ENCODE data around the gene DIO1. TPM values are rescaled to one million over a fixed set of nuclear protein-coding genes. Genes with fewer than 3 reads are reported as not detected.
A peak's percentile ranks its signal among the peaks of the same experiment; 100 is the strongest.

The DIO1 gene
- total RNA-seq, 1 experiment from 2014 or later: not detected

- TF ChIP-seq, protein P1, sequence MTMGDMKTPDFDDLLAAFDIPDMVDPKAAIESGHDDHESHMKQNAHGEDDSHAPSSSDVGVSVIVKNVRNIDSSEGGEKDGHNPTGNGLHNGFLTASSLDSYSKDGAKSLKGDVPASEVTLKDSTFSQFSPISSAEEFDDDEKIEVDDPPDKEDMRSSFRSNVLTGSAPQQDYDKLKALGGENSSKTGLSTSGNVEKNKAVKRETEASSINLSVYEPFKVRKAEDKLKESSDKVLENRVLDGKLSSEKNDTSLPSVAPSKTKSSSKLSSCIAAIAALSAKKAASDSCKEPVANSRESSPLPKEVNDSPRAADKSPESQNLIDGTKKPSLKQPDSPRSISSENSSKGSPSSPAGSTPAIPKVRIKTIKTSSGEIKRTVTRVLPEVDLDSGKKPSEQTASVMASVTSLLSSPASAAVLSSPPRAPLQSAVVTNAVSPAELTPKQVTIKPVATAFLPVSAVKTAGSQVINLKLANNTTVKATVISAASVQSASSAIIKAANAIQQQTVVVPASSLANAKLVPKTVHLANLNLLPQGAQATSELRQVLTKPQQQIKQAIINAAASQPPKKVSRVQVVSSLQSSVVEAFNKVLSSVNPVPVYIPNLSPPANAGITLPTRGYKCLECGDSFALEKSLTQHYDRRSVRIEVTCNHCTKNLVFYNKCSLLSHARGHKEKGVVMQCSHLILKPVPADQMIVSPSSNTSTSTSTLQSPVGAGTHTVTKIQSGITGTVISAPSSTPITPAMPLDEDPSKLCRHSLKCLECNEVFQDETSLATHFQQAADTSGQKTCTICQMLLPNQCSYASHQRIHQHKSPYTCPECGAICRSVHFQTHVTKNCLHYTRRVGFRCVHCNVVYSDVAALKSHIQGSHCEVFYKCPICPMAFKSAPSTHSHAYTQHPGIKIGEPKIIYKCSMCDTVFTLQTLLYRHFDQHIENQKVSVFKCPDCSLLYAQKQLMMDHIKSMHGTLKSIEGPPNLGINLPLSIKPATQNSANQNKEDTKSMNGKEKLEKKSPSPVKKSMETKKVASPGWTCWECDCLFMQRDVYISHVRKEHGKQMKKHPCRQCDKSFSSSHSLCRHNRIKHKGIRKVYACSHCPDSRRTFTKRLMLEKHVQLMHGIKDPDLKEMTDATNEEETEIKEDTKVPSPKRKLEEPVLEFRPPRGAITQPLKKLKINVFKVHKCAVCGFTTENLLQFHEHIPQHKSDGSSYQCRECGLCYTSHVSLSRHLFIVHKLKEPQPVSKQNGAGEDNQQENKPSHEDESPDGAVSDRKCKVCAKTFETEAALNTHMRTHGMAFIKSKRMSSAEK (CRISPR knock-in tag; IDR thresholded peaks at IDR 0.05; ENCODE audit: borderline replicate concordance): no peak
- TF ChIP-seq ETV6 (CRISPR knock-in tag; IDR thresholded peaks at IDR 0.05): no peak
- no peak for TF ChIP-seq RORB (CRISPR knock-in tag; IDR thresholded peaks at IDR 0.05)
- TF ChIP-seq GRHL2 (CRISPR knock-in tag; IDR thresholded peaks at IDR 0.05; ENCODE audit: insufficient replicate concordance, severe bottlenecking): no peak
- TF ChIP-seq NR3C1 (CRISPR knock-in tag; conservative IDR thresholded peaks at IDR 0.05; ENCODE audit: low read depth): no peak
- no peak for TF ChIP-seq IRF1 (CRISPR knock-in tag; IDR thresholded peaks at IDR 0.05)
These were observed 49.1 kb downstream of the DIO1 start (continued) for GRCh38 chr1:53943090-53943489.

DNA sequence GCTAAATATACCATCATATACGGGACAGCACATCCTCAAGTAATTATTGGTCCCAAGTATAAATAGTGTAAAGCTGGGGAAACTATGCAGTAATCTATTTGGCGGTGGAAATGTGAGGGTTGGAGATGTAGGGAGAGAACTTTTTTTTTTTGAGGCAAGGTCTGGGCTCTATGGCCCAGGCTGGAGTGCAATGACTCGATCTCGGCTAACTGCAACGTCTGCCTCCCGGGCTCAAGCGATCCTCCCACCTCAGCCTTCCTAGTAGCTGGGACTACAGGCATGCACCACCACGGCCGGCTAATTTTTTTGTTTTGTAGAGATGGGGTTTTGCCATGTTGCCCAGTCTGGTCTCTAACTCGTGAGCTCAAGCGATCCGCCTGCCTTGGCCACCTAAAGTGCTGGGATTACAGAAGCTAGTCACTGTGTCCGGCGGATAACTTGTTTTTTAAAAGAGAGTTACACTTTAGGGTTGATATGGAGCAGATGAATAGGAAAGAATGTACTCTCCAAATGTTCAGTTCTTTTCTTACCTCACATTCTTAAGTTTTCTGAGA, 49.6 kb downstream of the DIO1 start:
- DNase-seq (ENCODE audit: low spot score) (no peak), ATAC-seq (no peak)
- POLR2A ChIA-PET: no interaction called here
- CTCF ChIA-PET: no interaction called here
- Mint-ChIP-seq H3K9me3 (no peaks in the 10 kb centered on the region), H3K36me3 (no peaks in the 10 kb centered on the region), H3K4me1 (peaks cover 35% of the 10 kb centered on the region), H3K27me3 (ENCODE audit: low read depth) (no peaks in the 10 kb centered on the region), H3K4me3 (peak overlapping the region; percentile 41), H3K27ac (no peak overlapping the region; the same call in 1 of the 2 replicates)
- TF ChIP-seq ZBTB43 (CRISPR knock-in tag; IDR thresholded peaks at IDR 0.05): no peak
- no peak for TF ChIP-seq NR3C1 (CRISPR knock-in tag; conservative IDR thresholded peaks at IDR 0.05; ENCODE audit: low read depth)
- TF ChIP-seq, protein P2, sequence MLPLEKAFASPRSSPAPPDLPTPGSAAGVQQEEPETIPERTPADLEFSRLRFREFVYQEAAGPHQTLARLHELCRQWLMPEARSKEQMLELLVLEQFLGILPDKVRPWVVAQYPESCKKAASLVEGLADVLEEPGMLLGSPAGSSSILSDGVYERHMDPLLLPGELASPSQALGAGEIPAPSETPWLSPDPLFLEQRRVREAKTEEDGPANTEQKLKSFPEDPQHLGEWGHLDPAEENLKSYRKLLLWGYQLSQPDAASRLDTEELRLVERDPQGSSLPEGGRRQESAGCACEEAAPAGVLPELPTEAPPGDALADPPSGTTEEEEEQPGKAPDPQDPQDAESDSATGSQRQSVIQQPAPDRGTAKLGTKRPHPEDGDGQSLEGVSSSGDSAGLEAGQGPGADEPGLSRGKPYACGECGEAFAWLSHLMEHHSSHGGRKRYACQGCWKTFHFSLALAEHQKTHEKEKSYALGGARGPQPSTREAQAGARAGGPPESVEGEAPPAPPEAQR (CRISPR knock-in tag; IDR thresholded peaks at IDR 0.05): no peak
- no peak for TF ChIP-seq TP53 (CRISPR knock-in tag; IDR thresholded peaks at IDR 0.05)
- no peak for TF ChIP-seq STAT6 (CRISPR knock-in tag; conservative IDR thresholded peaks at IDR 0.05; ENCODE audit: low read depth)
- no peak for TF ChIP-seq MXD4 (CRISPR knock-in tag; IDR thresholded peaks at IDR 0.05; ENCODE audit: borderline replicate concordance)
- TF ChIP-seq AFF4 (CRISPR knock-in tag; IDR thresholded peaks at IDR 0.05; ENCODE audit: borderline replicate concordance): no peak
- no peak for TF ChIP-seq FOXJ3 (CRISPR knock-in tag; IDR thresholded peaks at IDR 0.05; ENCODE audit: borderline replicate concordance)
- TF ChIP-seq, protein P3, sequence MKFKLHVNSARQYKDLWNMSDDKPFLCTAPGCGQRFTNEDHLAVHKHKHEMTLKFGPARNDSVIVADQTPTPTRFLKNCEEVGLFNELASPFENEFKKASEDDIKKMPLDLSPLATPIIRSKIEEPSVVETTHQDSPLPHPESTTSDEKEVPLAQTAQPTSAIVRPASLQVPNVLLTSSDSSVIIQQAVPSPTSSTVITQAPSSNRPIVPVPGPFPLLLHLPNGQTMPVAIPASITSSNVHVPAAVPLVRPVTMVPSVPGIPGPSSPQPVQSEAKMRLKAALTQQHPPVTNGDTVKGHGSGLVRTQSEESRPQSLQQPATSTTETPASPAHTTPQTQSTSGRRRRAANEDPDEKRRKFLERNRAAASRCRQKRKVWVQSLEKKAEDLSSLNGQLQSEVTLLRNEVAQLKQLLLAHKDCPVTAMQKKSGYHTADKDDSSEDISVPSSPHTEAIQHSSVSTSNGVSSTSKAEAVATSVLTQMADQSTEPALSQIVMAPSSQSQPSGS (CRISPR knock-in tag; IDR thresholded peaks at IDR 0.05; ENCODE audit: borderline replicate concordance, low read depth): no peak
- no peak for TF ChIP-seq ZNF423 (CRISPR knock-in tag; IDR thresholded peaks at IDR 0.05)
- no peak for TF ChIP-seq PRRX2 (CRISPR knock-in tag; IDR thresholded peaks at IDR 0.05)
- TF ChIP-seq USF1 (CRISPR knock-in tag; IDR thresholded peaks at IDR 0.05): no peak
- no peak for TF ChIP-seq ZNF671 (CRISPR knock-in tag; IDR thresholded peaks at IDR 0.05)
- no peak for TF ChIP-seq ZNF416 (CRISPR knock-in tag; IDR thresholded peaks at IDR 0.05)
